Lower leg skin (tissue), 4 donors: ENCODE results near the gene RET. TPM values are rescaled to one million over a fixed set of nuclear protein-coding genes. Genes with fewer than 3 reads are reported as not detected.

ENCODE experiments used
- DNase-seq, 2 donors: peaks; one replicate each; pipeline ENCODE4 v3.0.0-alpha.2; 2019; ENCODE audit warnings: low spot score in 2 of 2
- H3K4me3 ChIP-seq: fragments of 200-600 bp; sonication (generic); 2 replicates; pipeline ENCODE4 v1.5.1; 2017; ENCODE audit warnings: mild to moderate bottlenecking, low read depth; ENCODE audit not compliant: poor library complexity, severe bottlenecking
- POLR2A ChIP-seq, 2 donors: fragments of 450-650 bp; IDR thresholded peaks; one replicate each; pipeline ENCODE4 v1.6.1; 2016 to 2017; ENCODE audit warnings: antibody characterized with exemption in 2 of 2, mild to moderate bottlenecking in 1 of 2, moderate library complexity in 1 of 2
- WGBS, 2 donors: methylation state at CpG; one replicate each; pipeline ENCODE4 v1.1.5; 2018; 5-methylcytosine and 5-hydroxymethylcytosine counted together
- intact Hi-C: fragments of 100-400 bp; cut with DNase I; formaldehyde crosslinking; loops from one replicate; pipeline ENCODE4 v1.15.0; 2023; ENCODE audit warnings: low total_unique reads
- total RNA-seq, 4 donors: library from RNA; depleted of rRNA; stranded (reverse); fragments of >200 nt; gene quantifications; one replicate each; pipeline ENCODE4 v1.1.0, GENCODE V29; 2016
- TF ChIP-seq, protein P1 (sequence below), 3 donors: fragments of 450-650 bp; IDR thresholded peaks; one replicate each; pipeline ENCODE4 v1.5.1; 2016; ENCODE audit warnings: antibody characterized with exemption in 3 of 3, mild to moderate bottlenecking in 3 of 3, moderate library complexity in 2 of 3

The RET gene
- total RNA-seq, 4 donors from 2014 or later, result 0.04 to 1.3 (median 0.87) TPM

GRCh38 chr10:43039624-43040481 is 37.0 kb upstream of the RET start:
- intact Hi-C loops, result loop anchor here (10.0 kb wide), 1 partner anchor 185 kb away; no protein-coding TSS in a partner anchor
- no peak for TF ChIP-seq POLR2A (IDR thresholded peaks at IDR 0.05)
- H3K4me3 ChIP-seq, result no peak overlapping the region
- DNase-seq, result peak in 1 of 2 donors; percentile 75
- 79 to 83% methylated on average over 21 of the region's 21 CpGs for WGBS, 2 donors

DNA sequence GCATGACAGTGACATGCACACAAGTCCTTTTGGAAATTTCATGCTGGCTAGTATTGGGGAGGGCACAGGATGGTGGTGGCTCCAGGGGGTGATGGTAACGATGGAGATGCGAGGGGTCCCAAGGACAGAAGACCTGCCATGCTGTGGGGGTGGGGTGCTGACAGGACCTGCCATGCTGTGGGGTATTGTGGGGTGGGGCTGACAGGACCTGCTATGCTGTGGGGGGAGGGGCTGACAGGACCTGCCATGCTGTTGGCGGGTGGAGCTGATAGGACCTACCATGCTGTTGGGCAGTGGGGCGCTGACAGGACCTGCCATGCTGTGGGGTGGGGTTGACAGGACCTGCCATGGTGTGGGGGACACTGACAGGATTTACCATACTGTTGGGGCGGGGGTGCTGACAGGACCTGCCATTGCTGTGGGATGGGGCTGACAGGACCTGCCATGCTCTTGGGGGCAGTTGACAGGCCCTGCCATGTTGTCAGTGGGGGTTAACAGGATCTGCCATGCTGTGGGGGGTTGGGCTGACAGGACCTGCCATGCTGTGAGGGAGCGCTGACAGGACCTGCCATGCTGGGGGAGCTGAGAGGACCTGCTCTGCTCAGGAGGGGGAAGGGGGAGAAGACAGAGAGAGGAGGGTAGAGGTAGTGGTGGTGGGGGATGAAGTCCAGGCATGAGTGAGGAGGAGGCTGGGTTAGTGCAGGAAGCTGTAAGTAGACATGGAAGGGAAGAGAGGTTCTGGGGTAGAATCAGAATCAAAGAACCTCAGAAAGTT is 36.2 kb upstream of the RET start:
- 87 to 94% methylated on average over 5 to 6 of the region's 6 CpGs for WGBS, 2 donors
- peak; percentile 8 to 70 for DNase-seq
- TF ChIP-seq POLR2A (IDR thresholded peaks at IDR 0.05), result no peak
- TF ChIP-seq, protein P1, sequence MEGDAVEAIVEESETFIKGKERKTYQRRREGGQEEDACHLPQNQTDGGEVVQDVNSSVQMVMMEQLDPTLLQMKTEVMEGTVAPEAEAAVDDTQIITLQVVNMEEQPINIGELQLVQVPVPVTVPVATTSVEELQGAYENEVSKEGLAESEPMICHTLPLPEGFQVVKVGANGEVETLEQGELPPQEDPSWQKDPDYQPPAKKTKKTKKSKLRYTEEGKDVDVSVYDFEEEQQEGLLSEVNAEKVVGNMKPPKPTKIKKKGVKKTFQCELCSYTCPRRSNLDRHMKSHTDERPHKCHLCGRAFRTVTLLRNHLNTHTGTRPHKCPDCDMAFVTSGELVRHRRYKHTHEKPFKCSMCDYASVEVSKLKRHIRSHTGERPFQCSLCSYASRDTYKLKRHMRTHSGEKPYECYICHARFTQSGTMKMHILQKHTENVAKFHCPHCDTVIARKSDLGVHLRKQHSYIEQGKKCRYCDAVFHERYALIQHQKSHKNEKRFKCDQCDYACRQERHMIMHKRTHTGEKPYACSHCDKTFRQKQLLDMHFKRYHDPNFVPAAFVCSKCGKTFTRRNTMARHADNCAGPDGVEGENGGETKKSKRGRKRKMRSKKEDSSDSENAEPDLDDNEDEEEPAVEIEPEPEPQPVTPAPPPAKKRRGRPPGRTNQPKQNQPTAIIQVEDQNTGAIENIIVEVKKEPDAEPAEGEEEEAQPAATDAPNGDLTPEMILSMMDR (IDR thresholded peaks at IDR 0.05), result no peak
- no peak overlapping the region for H3K4me3 ChIP-seq
- intact Hi-C loops, result loop anchor here (10.0 kb wide), 1 partner anchor 184 kb away; no protein-coding TSS in a partner anchor

DNA sequence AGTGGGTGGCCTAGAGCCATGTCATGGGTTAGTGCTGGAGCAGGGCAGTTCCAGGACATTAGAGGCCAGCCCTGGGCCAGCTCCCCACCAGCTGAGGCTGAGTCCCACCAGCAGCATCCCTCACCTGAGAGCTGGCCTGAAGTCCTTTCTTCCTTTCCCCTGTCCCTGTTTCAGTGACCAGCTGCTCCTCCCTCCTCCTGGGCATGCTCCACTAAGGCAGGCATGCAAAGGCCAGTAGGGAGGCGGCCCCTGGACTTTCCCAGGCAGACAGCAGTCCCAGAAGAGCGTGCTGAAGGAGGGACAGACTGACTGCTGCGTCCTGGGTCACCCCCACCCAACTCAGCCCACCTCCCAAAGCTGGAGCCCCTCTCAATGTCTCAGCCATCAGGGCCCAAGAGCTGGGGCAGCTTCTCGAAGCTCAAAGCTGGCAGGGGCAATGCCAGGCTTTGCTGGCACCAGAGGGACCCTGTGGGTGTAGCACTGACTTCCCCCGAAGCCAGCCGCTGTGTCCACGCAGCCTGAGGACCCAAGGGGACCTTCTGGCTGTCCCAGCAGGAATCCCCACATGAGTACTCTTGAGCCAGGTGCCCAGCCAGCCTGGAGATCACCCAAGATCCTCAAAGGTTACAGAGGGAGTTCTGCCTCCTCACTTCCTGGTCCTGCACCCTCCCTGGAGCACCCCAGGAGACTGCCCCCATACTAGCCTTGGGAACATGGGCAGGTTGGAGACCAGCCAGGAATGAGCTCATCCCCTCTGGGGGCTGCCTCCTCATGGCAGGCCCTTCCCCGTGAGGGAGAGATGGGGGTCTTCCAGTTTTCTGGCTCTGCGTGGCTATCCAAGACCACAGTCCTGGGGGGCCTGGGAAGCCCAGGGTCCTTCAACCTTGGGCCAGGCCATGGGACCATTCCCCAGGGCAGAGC is 35.2 kb upstream of the RET start:
- WGBS, 2 donors, result 78 to 81% methylated on average over 8 to 9 of the region's 9 CpGs
- intact Hi-C loops, result loop anchor here (10.0 kb wide), 1 partner anchor 183 kb away; no protein-coding TSS in a partner anchor
- H3K4me3 ChIP-seq, result no peak overlapping the region
- DNase-seq, result peak in 1 of 2 donors; percentile 54
- TF ChIP-seq, protein P1 (IDR thresholded peaks at IDR 0.05), result no peak
- no peak for TF ChIP-seq POLR2A (IDR thresholded peaks at IDR 0.05)

DNA sequence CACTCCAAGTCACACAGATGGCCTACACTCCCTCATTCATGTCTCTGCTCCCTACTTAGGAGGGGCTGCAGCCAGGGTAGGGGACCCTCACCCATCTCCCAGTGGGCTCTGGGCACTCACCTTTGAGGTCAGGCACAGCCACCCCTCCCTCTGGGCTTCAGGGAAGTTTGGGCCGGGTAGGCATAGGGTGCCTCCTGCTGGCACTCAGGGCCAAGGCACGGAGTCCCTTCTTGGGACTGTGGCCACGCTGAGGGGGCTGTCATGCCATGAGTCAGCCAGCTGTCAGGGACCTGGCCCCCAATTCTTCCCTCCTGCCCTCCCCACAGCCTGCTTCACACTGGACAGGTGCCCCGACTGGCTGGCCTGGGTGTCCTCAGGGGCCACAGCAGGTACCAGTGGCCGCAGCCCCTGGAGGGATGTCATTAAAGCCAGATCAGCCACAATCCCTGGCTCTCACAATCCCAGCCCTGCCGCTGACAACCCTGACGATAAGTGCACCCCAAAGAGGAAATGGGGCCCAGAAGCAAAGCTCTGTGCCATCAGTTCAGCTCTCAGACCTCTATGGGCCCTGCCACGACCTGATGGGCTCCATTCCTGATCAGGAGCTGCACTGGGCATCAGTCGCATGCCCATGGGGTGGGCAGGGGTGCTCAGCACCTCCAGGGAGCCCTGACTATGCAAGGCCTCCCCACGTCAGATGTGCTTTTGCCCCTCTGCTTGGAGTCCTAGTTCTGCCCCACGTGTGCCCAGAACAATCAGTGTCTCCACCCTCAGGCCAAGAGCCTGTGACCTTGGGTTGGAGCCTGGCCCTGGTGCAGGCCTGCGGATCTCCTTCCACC is 34.1 kb upstream of the RET start:
- H3K4me3 ChIP-seq, result no peak overlapping the region
- TF ChIP-seq, protein P1 (IDR thresholded peaks at IDR 0.05), result no peak
- TF ChIP-seq POLR2A (IDR thresholded peaks at IDR 0.05), result no peak
- WGBS, 2 donors, result 88 to 92% methylated on average over 7 to 12 of the region's 12 CpGs
- intact Hi-C loops, result loop anchor here (10.0 kb wide), 1 partner anchor 182 kb away; no protein-coding TSS in a partner anchor
- peak in 1 of 2 donors; percentile 58 for DNase-seq

DNA sequence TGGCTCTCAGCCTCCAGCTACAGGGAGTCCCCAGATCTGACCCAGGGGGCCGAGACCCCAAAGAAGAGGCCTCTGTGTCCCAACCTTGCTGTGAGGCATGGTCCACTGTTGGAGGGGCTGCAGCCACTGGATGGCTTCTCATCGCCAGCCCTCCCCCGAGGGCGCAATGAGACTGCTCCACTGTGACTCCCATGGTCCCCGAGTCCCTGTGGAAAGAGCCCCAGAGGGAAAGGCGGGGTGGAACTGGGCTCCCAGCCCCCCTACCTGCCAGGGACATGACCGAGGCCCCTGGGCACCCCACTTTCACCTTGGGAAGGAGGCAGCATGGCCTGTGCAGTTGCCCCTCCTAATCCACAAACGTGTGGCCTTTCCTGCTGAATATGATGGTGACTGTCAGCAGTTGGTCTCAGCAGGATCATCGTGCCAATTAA is 33.5 kb upstream of the RET start:
- DNase-seq, result peak in 1 of 2 donors; percentile 72
- H3K4me3 ChIP-seq, result no peak overlapping the region
- WGBS, 2 donors, result 72 to 84% methylated on average over 6 to 9 of the region's 9 CpGs
- intact Hi-C loops, result loop anchor here (10.0 kb wide), 1 partner anchor 181 kb away; no protein-coding TSS in a partner anchor
- TF ChIP-seq POLR2A (IDR thresholded peaks at IDR 0.05), result no peak
- TF ChIP-seq, protein P1 (IDR thresholded peaks at IDR 0.05), result no peak
